ENCODE results near the gene CTSZ. TPM values are rescaled to one million over a fixed set of nuclear protein-coding genes. Genes with fewer than 3 reads are reported as not detected.

The CTSZ gene
- total and polyA plus RNA-seq, 2 experiments from 2014 or later, result 5.0 to 161 TPM

GRCh38 chr20:59018817-59019216 lies 11.8 kb upstream of the CTSZ start:
- H3K79me2 ChIP-seq, result no peaks in the 10 kb centered on the region
- H3K4me2 ChIP-seq, result no peak overlapping the region
- H4K20me1 ChIP-seq (ENCODE audit: insufficient read depth, poor library complexity, severe bottlenecking), result no peaks in the 10 kb centered on the region
- H3K9me2 ChIP-seq (replicated peaks; ENCODE audit: insufficient read depth), result no peaks in the 10 kb centered on the region
- H3K4me3 ChIP-seq, result no peak overlapping the region
- H3K27ac ChIP-seq, result no peak overlapping the region
- H3K9me3 ChIP-seq (ENCODE audit: low read depth), result no peaks in the 10 kb centered on the region
- no peak overlapping the region for H2AFZ ChIP-seq
- no peaks in the 10 kb centered on the region for H3K27me3 ChIP-seq
- no peak for DNase-seq (ENCODE audit: low spot score)
- H3K4me1 ChIP-seq (ENCODE audit: insufficient read depth), result peaks cover 4% of the 10 kb centered on the region
- TF ChIP-seq CTCF (IDR thresholded peaks at IDR 0.05; ENCODE audit: poor library complexity), result no peak
- TF ChIP-seq EZH2 (IDR thresholded peaks at IDR 0.05; ENCODE audit: borderline replicate concordance), result no peak
- no peaks in the 10 kb centered on the region for H3K36me3 ChIP-seq (replicated peaks; ENCODE audit: insufficient read depth, low read depth)
- WGBS (ENCODE audit: low lambda C conversion rate, missing lambda C conversion rate), result 96% methylated on average over 10 of the region's 10 CpGs

- WGBS (ENCODE audit: low lambda C conversion rate, missing lambda C conversion rate), result 95% methylated on average over 16 of the region's 16 CpGs
- DNase-seq (ENCODE audit: low spot score), result no peak
Observed at GRCh38 chr20:59017493-59018231, 10.6 kb upstream of the CTSZ start.

GRCh38 chr20:59016795-59017492 lies 9.9 kb upstream of the CTSZ start:
- no peaks in the 10 kb centered on the region for H3K79me2 ChIP-seq
- H3K4me2 ChIP-seq, result no peak overlapping the region
- H3K9me3 ChIP-seq (ENCODE audit: low read depth), result no peaks in the 10 kb centered on the region
- no peaks in the 10 kb centered on the region for H3K36me3 ChIP-seq (replicated peaks; ENCODE audit: insufficient read depth, low read depth)
- DNase-seq (ENCODE audit: low spot score), result no peak
- H2AFZ ChIP-seq, result no peak overlapping the region
- TF ChIP-seq CTCF (IDR thresholded peaks at IDR 0.05; ENCODE audit: poor library complexity) (no peak), EZH2phosphoT487 (IDR thresholded peaks at IDR 0.05; ENCODE audit: low read depth, severe bottlenecking, unreplicated experiment) (no peak), EZH2 (IDR thresholded peaks at IDR 0.05; ENCODE audit: borderline replicate concordance) (no peak)
- no peak overlapping the region for H3K27ac ChIP-seq
- no peaks in the 10 kb centered on the region for H3K27me3 ChIP-seq
- peaks cover 4% of the 10 kb centered on the region for H3K4me1 ChIP-seq (ENCODE audit: insufficient read depth)
- 63% methylated on average over 4 of the region's 4 CpGs for WGBS (ENCODE audit: low lambda C conversion rate, missing lambda C conversion rate)
- H4K20me1 ChIP-seq (ENCODE audit: insufficient read depth, poor library complexity, severe bottlenecking), result no peaks in the 10 kb centered on the region
- H3K9me2 ChIP-seq (replicated peaks; ENCODE audit: insufficient read depth), result no peaks in the 10 kb centered on the region
- H3K4me3 ChIP-seq, result no peak overlapping the region

More at GRCh38 chr20:59017493-59018231, 10.6 kb upstream of the CTSZ start:
- H3K4me1 ChIP-seq (ENCODE audit: insufficient read depth), result peaks cover 4% of the 10 kb centered on the region
- no peaks in the 10 kb centered on the region for H4K20me1 ChIP-seq (ENCODE audit: insufficient read depth, poor library complexity, severe bottlenecking)
- no peak overlapping the region for H2AFZ ChIP-seq
- H3K9me2 ChIP-seq (replicated peaks; ENCODE audit: insufficient read depth), result no peaks in the 10 kb centered on the region
- H3K27me3 ChIP-seq, result no peaks in the 10 kb centered on the region
- no peak overlapping the region for H3K4me3 ChIP-seq
- TF ChIP-seq EZH2phosphoT487 (IDR thresholded peaks at IDR 0.05; ENCODE audit: low read depth, severe bottlenecking, unreplicated experiment) (no peak), CTCF (IDR thresholded peaks at IDR 0.05; ENCODE audit: poor library complexity) (no peak), EZH2 (IDR thresholded peaks at IDR 0.05; ENCODE audit: borderline replicate concordance) (no peak)
- H3K4me2 ChIP-seq, result no peak overlapping the region
- no peaks in the 10 kb centered on the region for H3K36me3 ChIP-seq (replicated peaks; ENCODE audit: insufficient read depth, low read depth)
- no peaks in the 10 kb centered on the region for H3K79me2 ChIP-seq
- H3K9me3 ChIP-seq (ENCODE audit: low read depth), result no peaks in the 10 kb centered on the region
- H3K27ac ChIP-seq, result no peak overlapping the region
